Activated CD4-positive, alpha-beta memory T cell treated with anti-CD3 and anti-CD28 coated beads, Interleukin-2, amount 10 ng/mL, durations not matched to agents 7 days and 5 days (primary cell): ENCODE measurements around the gene XRCC2. TPM values are rescaled to one million over a fixed set of nuclear protein-coding genes. Genes with fewer than 3 reads are reported as not detected.

ENCODE experiments used
- CTCF ChIA-PET: fragments of 350-600 bp; sonication (Branson Sonifier 250); formaldehyde crosslinking; loops from one replicate; lab custom pipeline; 2021; ENCODE audit warnings: antibody characterized with exemption, inconsistent platforms; lab: Charles Lee
- POLR2A ChIA-PET: fragments of 350-600 bp; sonication (Branson Sonifier 250); formaldehyde crosslinking; loops from one replicate; lab custom pipeline; 2021; ENCODE audit warnings: antibody characterized with exemption; lab: Charles Lee
- DNase-seq: peaks from one replicate; pipeline ENCODE4 v3.0.0-alpha.2; 2020
- H3K27ac Mint-ChIP-seq: one replicate; pipeline ENCODE4 v1.8.0; 2021; ENCODE audit warnings: mild to moderate bottlenecking, mixed read lengths
- H3K27me3 Mint-ChIP-seq: one replicate; pipeline ENCODE4 v1.8.0; 2021; ENCODE audit warnings: mixed read lengths
- H3K36me3 Mint-ChIP-seq: one replicate; pipeline ENCODE4 v1.8.0; 2021; ENCODE audit warnings: low read depth, mixed read lengths
- H3K4me1 Mint-ChIP-seq: one replicate; pipeline ENCODE4 v1.8.0; 2021; ENCODE audit warnings: mixed read lengths
- H3K4me3 Mint-ChIP-seq: one replicate; pipeline ENCODE4 v1.8.0; 2021; ENCODE audit warnings: mild to moderate bottlenecking, mixed read lengths
- H3K9me3 Mint-ChIP-seq: one replicate; pipeline ENCODE4 v1.8.0; 2021; ENCODE audit warnings: mixed read lengths
- total RNA-seq, 2 experiments: library from RNA; stranded (reverse); gene quantifications; one replicate each; pipeline ENCODE4 v1.2.3, GENCODE V29; 2021

The XRCC2 gene
- total RNA-seq, 2 experiments from 2014 or later: 9.6 to 9.7 TPM

- Mint-ChIP-seq H3K27me3 (no peaks in the 10 kb centered on the region), H3K4me3 (peak overlapping the region; percentile 44), H3K9me3 (no peaks in the 10 kb centered on the region), H3K27ac (no peak overlapping the region), H3K4me1 (peaks cover 18% of the 10 kb centered on the region), H3K36me3 (peaks cover 7% of the 10 kb centered on the region)
- CTCF ChIA-PET: no interaction called here
- DNase-seq: no peak
- POLR2A ChIA-PET: interaction anchor here (0.6 kb wide), 1 partner anchor 35 kb away, joined by 6 read pairs; no protein-coding TSS in a partner anchor
Observed at GRCh38 chr7:152677808-152678670, 2.1 kb upstream of the XRCC2 start.

GRCh38 chr7:152674860-152675758 lies 832 bp downstream of the XRCC2 start:
- DNase-seq: peak; percentile 26
- ChIA-PET POLR2A (interaction anchor here (1.3 to 1.4 kb wide), 2 partner anchors 211 to 241 kb away, joined by 7 to 12 read pairs; no protein-coding TSS in a partner anchor), CTCF (no interaction called here)
- H3K4me3 Mint-ChIP-seq: peak overlapping the region; percentile 98
- H3K36me3 Mint-ChIP-seq: peaks cover 12% of the 10 kb centered on the region
- H3K27ac Mint-ChIP-seq: peak overlapping the region; percentile 68
- H3K4me1 Mint-ChIP-seq: peaks cover 24% of the 10 kb centered on the region
- H3K9me3 Mint-ChIP-seq: no peaks in the 10 kb centered on the region
- no peaks in the 10 kb centered on the region for H3K27me3 Mint-ChIP-seq

- Mint-ChIP-seq H3K27me3 (no peaks in the 10 kb centered on the region), H3K4me3 (no peak overlapping the region), H3K27ac (no peak overlapping the region), H3K9me3 (no peaks in the 10 kb centered on the region), H3K4me1 (peaks cover 25% of the 10 kb centered on the region), H3K36me3 (peaks cover 14% of the 10 kb centered on the region)
- POLR2A ChIA-PET: no interaction called here
- CTCF ChIA-PET: no interaction called here
- DNase-seq: no peak
Observed at GRCh38 chr7:152673897-152674296, 2.0 kb downstream of the XRCC2 start.

GRCh38 chr7:152672626-152673025 lies 3.3 kb downstream of the XRCC2 start:
- Mint-ChIP-seq H3K36me3 (peaks cover 22% of the 10 kb centered on the region), H3K4me1 (peaks cover 31% of the 10 kb centered on the region), H3K27ac (no peak overlapping the region), H3K4me3 (no peak overlapping the region), H3K27me3 (no peaks in the 10 kb centered on the region), H3K9me3 (no peaks in the 10 kb centered on the region)
- ChIA-PET POLR2A (no interaction called here), CTCF (no interaction called here)
- DNase-seq: no peak

GRCh38 chr7:152669758-152670157 lies 6.2 kb downstream of the XRCC2 start:
- no peak overlapping the region for H3K27ac Mint-ChIP-seq
- ChIA-PET POLR2A (no interaction called here), CTCF (no interaction called here)
- no peak overlapping the region for H3K4me3 Mint-ChIP-seq
- H3K9me3 Mint-ChIP-seq: no peaks in the 10 kb centered on the region
- DNase-seq: no peak
- H3K36me3 Mint-ChIP-seq: peaks cover 19% of the 10 kb centered on the region
- no peaks in the 10 kb centered on the region for H3K27me3 Mint-ChIP-seq
- H3K4me1 Mint-ChIP-seq: peaks cover 21% of the 10 kb centered on the region

- Mint-ChIP-seq H3K36me3 (peaks cover 19% of the 10 kb centered on the region), H3K4me1 (peaks cover 16% of the 10 kb centered on the region), H3K9me3 (no peaks in the 10 kb centered on the region), H3K4me3 (no peak overlapping the region), H3K27ac (no peak overlapping the region), H3K27me3 (no peaks in the 10 kb centered on the region)
- CTCF ChIA-PET: no interaction called here
- POLR2A ChIA-PET: no interaction called here
- no peak for DNase-seq
Observed at GRCh38 chr7:152668975-152669374, 7.0 kb downstream of the XRCC2 start.

GRCh38 chr7:152667958-152668357 lies 8.0 kb downstream of the XRCC2 start:
- peaks cover 13% of the 10 kb centered on the region for H3K4me1 Mint-ChIP-seq

GRCh38 chr7:152666078-152666477 lies 9.9 kb downstream of the XRCC2 start:
- ChIA-PET POLR2A (no interaction called here), CTCF (no interaction called here)
- no peaks in the 10 kb centered on the region for H3K27me3 Mint-ChIP-seq

More at GRCh38 chr7:152667958-152668357, 8.0 kb downstream of the XRCC2 start:
- CTCF ChIA-PET: no interaction called here
- no peaks in the 10 kb centered on the region for H3K9me3 Mint-ChIP-seq
- no peaks in the 10 kb centered on the region for H3K27me3 Mint-ChIP-seq
- peaks cover 19% of the 10 kb centered on the region for H3K36me3 Mint-ChIP-seq
- POLR2A ChIA-PET: no interaction called here
- no peak overlapping the region for H3K27ac Mint-ChIP-seq
- no peak for DNase-seq
- no peak overlapping the region for H3K4me3 Mint-ChIP-seq

GRCh38 chr7:152664636-152665035 lies 11.3 kb downstream of the XRCC2 start:
- CTCF ChIA-PET: no interaction called here
- H3K9me3 Mint-ChIP-seq: no peaks in the 10 kb centered on the region
- H3K4me3 Mint-ChIP-seq: no peak overlapping the region
- no peaks in the 10 kb centered on the region for H3K27me3 Mint-ChIP-seq
- POLR2A ChIA-PET: no interaction called here
- H3K36me3 Mint-ChIP-seq: peaks cover 17% of the 10 kb centered on the region
- peaks cover 6% of the 10 kb centered on the region for H3K4me1 Mint-ChIP-seq
- DNase-seq: no peak
- no peak overlapping the region for H3K27ac Mint-ChIP-seq

More at GRCh38 chr7:152666078-152666477, 9.9 kb downstream of the XRCC2 start:
- no peak overlapping the region for H3K27ac Mint-ChIP-seq
- H3K4me3 Mint-ChIP-seq: no peak overlapping the region
- no peaks in the 10 kb centered on the region for H3K9me3 Mint-ChIP-seq
- H3K36me3 Mint-ChIP-seq: peaks cover 16% of the 10 kb centered on the region
- H3K4me1 Mint-ChIP-seq: peaks cover 8% of the 10 kb centered on the region
- DNase-seq: no peak

GRCh38 chr7:152663931-152664330 lies 12.0 kb downstream of the XRCC2 start:
- Mint-ChIP-seq H3K9me3 (no peaks in the 10 kb centered on the region), H3K36me3 (peaks cover 23% of the 10 kb centered on the region), H3K27ac (no peak overlapping the region), H3K27me3 (no peaks in the 10 kb centered on the region), H3K4me3 (no peak overlapping the region), H3K4me1 (peaks cover 6% of the 10 kb centered on the region)
- ChIA-PET POLR2A (no interaction called here), CTCF (interaction anchor here (1.0 kb wide), 1 partner anchor 12 kb away, joined by 3 read pairs; the partner anchor contains the start of gene XRCC2)
- no peak for DNase-seq

GRCh38 chr7:152663148-152663740 lies 12.7 kb downstream of the XRCC2 start:
- Mint-ChIP-seq H3K9me3 (no peaks in the 10 kb centered on the region), H3K27ac (no peak overlapping the region), H3K36me3 (peaks cover 25% of the 10 kb centered on the region), H3K27me3 (no peaks in the 10 kb centered on the region), H3K4me3 (no peak overlapping the region), H3K4me1 (peaks cover 4% of the 10 kb centered on the region)
- POLR2A ChIA-PET: no interaction called here
- DNase-seq: no peak
- CTCF ChIA-PET: interaction anchor here (1.0 kb wide), 1 partner anchor 13 kb away, joined by 3 read pairs; the partner anchor contains the start of gene XRCC2

GRCh38 chr7:152661479-152661878 lies 14.5 kb downstream of the XRCC2 start:
- H3K36me3 Mint-ChIP-seq: peaks cover 20% of the 10 kb centered on the region
- CTCF ChIA-PET: no interaction called here
- DNase-seq: no peak
- no peak overlapping the region for H3K4me3 Mint-ChIP-seq
- no peak overlapping the region for H3K27ac Mint-ChIP-seq
- H3K27me3 Mint-ChIP-seq: no peaks in the 10 kb centered on the region
- POLR2A ChIA-PET: no interaction called here
- no peaks in the 10 kb centered on the region for H3K9me3 Mint-ChIP-seq
- H3K4me1 Mint-ChIP-seq: no peaks in the 10 kb centered on the region
